GM10266 (cell line): ENCODE measurements around the gene DENND2A.

Experiments used
- DNase-seq: peaks from one replicate; pipeline ENCODE4 v3.0.0; 2012; ENCODE audit errors: extremely low spot score
- CTCF ChIP-seq: IDR thresholded peaks from 2 replicates; pipeline ENCODE4 v1.5.1; 2012; ENCODE audit warnings: mild to moderate bottlenecking, low read depth; ENCODE audit not compliant: control insufficient read depth, insufficient read depth; ENCODE audit errors: missing control alignments

The DENND2A gene

DNA sequence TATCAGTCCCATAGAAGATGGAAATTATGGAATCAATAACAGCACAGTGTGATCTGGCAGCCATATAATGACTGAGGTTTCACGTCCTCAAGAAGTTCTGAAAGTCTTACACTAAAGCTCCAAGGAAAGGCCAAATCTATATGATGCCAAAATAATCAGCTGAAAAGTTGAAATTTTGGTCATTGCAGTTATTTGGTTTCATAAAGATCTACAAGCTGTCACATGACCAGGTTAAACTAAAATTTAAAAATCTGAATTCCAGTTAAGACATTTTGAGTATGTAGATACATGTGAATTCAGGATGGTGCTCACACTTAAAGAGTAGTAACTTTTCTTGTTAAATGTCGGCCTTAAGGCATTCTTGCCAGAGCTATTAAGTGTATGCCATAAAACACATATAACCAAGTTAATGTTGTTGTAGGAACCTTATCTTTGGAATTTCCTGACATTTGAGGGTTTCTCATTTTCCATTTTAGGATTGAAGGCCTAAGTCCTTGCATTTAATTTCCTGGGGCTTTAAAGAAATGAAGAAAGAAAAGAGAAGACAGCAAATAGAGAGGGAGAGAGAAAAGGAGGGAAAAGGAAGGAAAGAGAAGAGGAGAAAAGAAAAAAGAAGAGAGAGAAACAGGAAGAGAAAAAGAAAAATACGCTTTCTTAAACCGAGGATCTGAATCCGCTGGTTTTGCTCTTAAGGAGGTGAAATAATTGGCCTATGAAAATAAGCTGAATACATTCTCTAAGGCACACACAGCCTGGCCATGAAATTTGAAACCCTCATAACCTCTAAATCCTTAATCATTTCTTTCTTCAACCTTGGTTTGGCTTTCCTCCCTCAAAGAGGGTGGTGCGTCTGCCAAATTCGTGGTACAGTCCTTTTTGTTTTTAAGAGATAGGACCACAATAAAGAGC is 43.8 kb downstream of the DENND2A start:
- no peak for TF ChIP-seq CTCF
- no peak for DNase-seq

GRCh38 chr7:140595468-140596092 is 45.0 kb downstream of the DENND2A start:
- TF ChIP-seq CTCF = no peak
- DNase-seq = no peak

GRCh38 chr7:140594131-140594691 is 46.4 kb downstream of the DENND2A start:
- TF ChIP-seq CTCF = no peak
- no peak for DNase-seq

GRCh38 chr7:140593672-140593982 is 47.0 kb downstream of the DENND2A start:
- no peak for DNase-seq
- no peak for TF ChIP-seq CTCF

DNA sequence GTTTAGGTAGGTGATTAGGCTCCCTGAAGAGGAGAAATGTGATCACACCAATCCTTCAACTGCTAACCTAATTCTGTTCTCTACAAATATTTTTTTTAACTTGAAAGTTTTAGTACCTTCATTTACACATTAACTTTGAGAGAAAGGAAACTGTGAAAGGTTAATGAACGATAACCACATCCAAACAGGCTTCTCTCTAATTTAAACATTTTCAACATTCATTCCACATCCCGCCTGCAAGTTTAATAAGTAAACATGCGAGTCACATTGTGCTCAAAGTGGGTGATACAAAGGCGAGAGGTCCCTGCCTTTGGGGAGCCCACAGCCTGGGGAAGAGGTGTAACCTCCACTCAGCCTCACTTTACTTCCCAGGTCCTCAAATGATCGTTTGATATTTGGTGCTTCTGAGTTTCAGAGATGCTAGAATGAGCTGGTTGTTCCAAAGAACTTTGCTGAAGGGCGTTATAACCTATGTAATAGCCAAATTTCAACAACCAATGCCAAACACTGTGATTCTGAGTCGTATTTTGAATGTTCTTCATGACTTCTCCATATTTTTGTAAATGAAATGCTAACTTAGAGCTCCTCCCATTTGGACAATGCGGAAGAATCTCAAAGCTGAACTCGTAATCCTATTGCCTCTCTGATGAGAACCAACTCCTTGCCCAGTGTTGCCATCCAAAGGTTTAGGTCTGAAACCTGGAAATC is 47.5 kb downstream of the DENND2A start:
- no peak for TF ChIP-seq CTCF
- DNase-seq = no peak

GRCh38 chr7:140591180-140591902 is 49.3 kb downstream of the DENND2A start:
- TF ChIP-seq CTCF = no peak
- DNase-seq = no peak
